ENCODE measurements around the gene SPDYE18.
"Not testable (repeated sequence)": the region's sequence is repeated elsewhere in the genome, so short reads cannot be mapped to it uniquely, and the experiment has no call there.

Gene SPDYE18

DNA sequence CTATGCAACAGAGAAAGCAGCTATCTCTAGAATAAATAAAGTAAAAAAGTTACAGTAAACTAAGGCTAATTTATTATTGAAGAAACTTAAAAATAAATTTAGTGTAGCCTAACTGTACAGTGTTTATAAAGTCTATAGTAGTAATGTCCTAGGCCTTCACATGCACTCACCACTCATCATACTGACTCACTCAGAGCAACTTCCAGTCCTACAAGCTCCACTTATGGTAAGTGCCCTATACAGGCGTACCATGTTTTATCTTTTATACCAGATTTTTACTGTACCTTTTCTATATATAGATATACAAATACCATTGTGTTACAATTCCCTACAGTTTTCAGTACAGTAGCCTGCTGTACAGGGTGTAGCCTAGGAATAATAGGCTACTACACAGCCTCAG is 19.8 kb upstream of the SPDYE18 start:
- not testable (repeated sequence) for H3K27ac ChIP-seq (ENCODE audit: low read depth, low read length); H3K36me3 ChIP-seq (ENCODE audit: low read length); H3K27me3 ChIP-seq (ENCODE audit: low read length)

DNA sequence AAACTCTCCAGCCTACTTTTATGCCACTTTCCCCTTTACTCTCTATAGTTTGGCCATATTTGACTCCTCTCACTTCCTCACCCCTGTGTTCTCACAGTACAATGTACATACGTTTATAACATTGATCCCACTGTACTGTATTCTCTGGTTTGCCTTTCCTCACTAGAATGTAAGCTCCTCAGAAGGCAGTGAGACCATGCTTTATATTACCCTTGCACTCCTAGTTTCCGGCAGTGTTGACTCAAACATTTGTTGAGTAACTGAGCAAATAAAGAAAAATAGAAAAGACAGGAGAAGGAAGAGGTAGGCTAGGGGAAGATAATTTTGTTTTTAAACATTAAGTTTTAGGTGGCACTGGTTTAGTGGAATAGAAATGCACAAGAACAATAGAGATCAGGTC is 17.9 kb upstream of the SPDYE18 start:
- H3F3A ChIP-seq (ENCODE audit: insufficient read depth); H3K27ac ChIP-seq (ENCODE audit: low read depth, low read length); H3K4me2 ChIP-seq (ENCODE audit: low read depth, low read length, poor library complexity, severe bottlenecking); H3K27me3 ChIP-seq (ENCODE audit: low read length); H3K79me2 ChIP-seq (ENCODE audit: insufficient read depth, low read length); H3K36me3 ChIP-seq (ENCODE audit: low read length); H3K9ac ChIP-seq (ENCODE audit: low read length); H4K20me1 ChIP-seq (ENCODE audit: low read depth, low read length); H3K4me3 ChIP-seq (ENCODE audit: insufficient read depth, low read length, poor library complexity, severe bottlenecking); H3K9me2 ChIP-seq (replicated peaks; ENCODE audit: insufficient read depth, low read length); H3K9me3 ChIP-seq (ENCODE audit: insufficient read depth, low read length); H2AFZ ChIP-seq (ENCODE audit: low read depth, low read length, severe bottlenecking): not testable (repeated sequence)

More for the DNA sequence above, 19.8 kb upstream of the SPDYE18 start:
- not testable (repeated sequence) for H3K9me3 ChIP-seq (ENCODE audit: insufficient read depth, low read length); H3F3A ChIP-seq (ENCODE audit: insufficient read depth); H3K4me3 ChIP-seq (ENCODE audit: insufficient read depth, low read length, poor library complexity, severe bottlenecking); H3K9me2 ChIP-seq (replicated peaks; ENCODE audit: insufficient read depth, low read length); H2AFZ ChIP-seq (ENCODE audit: low read depth, low read length, severe bottlenecking); H3K79me2 ChIP-seq (ENCODE audit: insufficient read depth, low read length); H3K9ac ChIP-seq (ENCODE audit: low read length); H3K4me2 ChIP-seq (ENCODE audit: low read depth, low read length, poor library complexity, severe bottlenecking); H4K20me1 ChIP-seq (ENCODE audit: low read depth, low read length)

DNA sequence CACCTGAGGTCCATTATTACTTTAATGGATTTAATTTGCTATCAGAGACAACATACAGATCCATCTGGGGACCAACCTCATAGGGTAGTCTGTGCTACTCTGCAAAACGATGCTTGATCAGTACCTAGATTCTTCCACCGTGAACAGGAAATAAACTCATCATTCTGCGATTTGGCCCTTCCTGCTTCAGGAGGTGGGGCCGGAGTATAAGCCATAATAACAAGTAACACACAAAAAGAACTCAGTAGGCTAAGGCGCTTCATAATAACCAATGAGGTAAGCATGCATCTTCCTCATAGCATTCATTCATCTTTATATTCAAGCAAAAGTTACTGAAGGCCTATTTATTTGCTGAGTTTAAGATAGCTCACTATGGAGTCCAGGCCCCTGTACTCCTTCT is 17.3 kb upstream of the SPDYE18 start:
- not testable (repeated sequence) for H3K27me3 ChIP-seq (ENCODE audit: low read length); H3K9ac ChIP-seq (ENCODE audit: low read length); H2AFZ ChIP-seq (ENCODE audit: low read depth, low read length, severe bottlenecking); H3K4me3 ChIP-seq (ENCODE audit: insufficient read depth, low read length, poor library complexity, severe bottlenecking); H3K9me2 ChIP-seq (replicated peaks; ENCODE audit: insufficient read depth, low read length); H3K9me3 ChIP-seq (ENCODE audit: insufficient read depth, low read length); H3K36me3 ChIP-seq (ENCODE audit: low read length); H3K27ac ChIP-seq (ENCODE audit: low read depth, low read length); H3K4me2 ChIP-seq (ENCODE audit: low read depth, low read length, poor library complexity, severe bottlenecking); H4K20me1 ChIP-seq (ENCODE audit: low read depth, low read length); H3F3A ChIP-seq (ENCODE audit: insufficient read depth); H3K79me2 ChIP-seq (ENCODE audit: insufficient read depth, low read length)

DNA sequence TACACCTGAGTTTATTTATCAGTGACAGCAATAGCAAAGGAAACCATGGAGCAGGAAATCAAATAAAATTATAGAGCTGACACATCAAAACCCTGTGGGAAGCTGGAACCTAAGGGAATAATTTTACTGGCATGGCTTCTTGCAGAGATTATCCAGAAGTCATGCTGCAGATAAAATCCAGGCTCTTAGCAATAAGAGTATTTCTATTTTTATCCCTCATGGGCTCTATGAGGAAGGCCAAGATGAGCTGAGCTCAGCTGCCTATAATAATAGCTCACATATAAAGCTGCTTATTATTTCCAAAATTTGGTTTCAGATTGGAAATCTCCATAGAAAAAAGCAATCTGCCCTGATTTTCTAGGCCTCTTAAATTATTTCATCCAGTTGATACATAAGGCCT is 16.8 kb upstream of the SPDYE18 start:
- H3K36me3 ChIP-seq (ENCODE audit: low read length); H3K4me2 ChIP-seq (ENCODE audit: low read depth, low read length, poor library complexity, severe bottlenecking); H3K27ac ChIP-seq (ENCODE audit: low read depth, low read length); H3K9ac ChIP-seq (ENCODE audit: low read length); H4K20me1 ChIP-seq (ENCODE audit: low read depth, low read length); H3K27me3 ChIP-seq (ENCODE audit: low read length); H3K79me2 ChIP-seq (ENCODE audit: insufficient read depth, low read length); H3K4me3 ChIP-seq (ENCODE audit: insufficient read depth, low read length, poor library complexity, severe bottlenecking); H3F3A ChIP-seq (ENCODE audit: insufficient read depth); H2AFZ ChIP-seq (ENCODE audit: low read depth, low read length, severe bottlenecking); H3K9me3 ChIP-seq (ENCODE audit: insufficient read depth, low read length); H3K9me2 ChIP-seq (replicated peaks; ENCODE audit: insufficient read depth, low read length): not testable (repeated sequence)

DNA sequence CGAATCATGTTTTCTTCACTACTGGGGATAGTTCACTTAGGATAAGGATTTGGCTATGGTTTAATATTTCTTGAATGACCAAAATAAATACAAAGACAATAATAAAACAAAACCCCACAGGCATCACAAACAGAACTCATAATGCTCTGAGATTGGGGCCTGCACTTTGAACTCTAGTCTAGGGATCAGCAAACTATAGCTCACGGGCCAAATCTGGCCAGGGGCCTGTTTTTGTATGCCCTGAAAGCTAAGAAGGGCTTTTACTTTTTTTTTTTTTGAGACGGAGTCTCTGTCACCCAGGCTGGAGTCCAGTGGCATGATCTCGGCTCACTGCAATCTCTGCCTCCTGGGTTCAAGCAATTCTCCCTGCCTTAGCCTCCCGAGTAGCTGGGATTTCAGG is 14.7 kb upstream of the SPDYE18 start:
- not testable (repeated sequence) for H3K79me2 ChIP-seq (ENCODE audit: insufficient read depth, low read length); H3K9me3 ChIP-seq (ENCODE audit: insufficient read depth, low read length); H3K9ac ChIP-seq (ENCODE audit: low read length); H2AFZ ChIP-seq (ENCODE audit: low read depth, low read length, severe bottlenecking); H4K20me1 ChIP-seq (ENCODE audit: low read depth, low read length); H3K27me3 ChIP-seq (ENCODE audit: low read length); H3K4me2 ChIP-seq (ENCODE audit: low read depth, low read length, poor library complexity, severe bottlenecking); H3K27ac ChIP-seq (ENCODE audit: low read depth, low read length); H3K9me2 ChIP-seq (replicated peaks; ENCODE audit: insufficient read depth, low read length); H3K4me3 ChIP-seq (ENCODE audit: insufficient read depth, low read length, poor library complexity, severe bottlenecking); H3F3A ChIP-seq (ENCODE audit: insufficient read depth); H3K36me3 ChIP-seq (ENCODE audit: low read length)

- not testable (repeated sequence) for H3F3A ChIP-seq (ENCODE audit: insufficient read depth); H2AFZ ChIP-seq (ENCODE audit: low read depth, low read length, severe bottlenecking)
Observed at GRCh38 chr7:77074786-77075396, 12.5 kb upstream of the SPDYE18 start.

GRCh38 chr7:77071108-77071507 is 8.8 kb upstream of the SPDYE18 start:
- H3K36me3 ChIP-seq (ENCODE audit: low read length); H2AFZ ChIP-seq (ENCODE audit: low read depth, low read length, severe bottlenecking); H3K9ac ChIP-seq (ENCODE audit: low read length); H4K20me1 ChIP-seq (ENCODE audit: low read depth, low read length); H3K27ac ChIP-seq (ENCODE audit: low read depth, low read length); H3K9me3 ChIP-seq (ENCODE audit: insufficient read depth, low read length); H3K4me2 ChIP-seq (ENCODE audit: low read depth, low read length, poor library complexity, severe bottlenecking); H3K9me2 ChIP-seq (replicated peaks; ENCODE audit: insufficient read depth, low read length); H3K4me3 ChIP-seq (ENCODE audit: insufficient read depth, low read length, poor library complexity, severe bottlenecking); H3K27me3 ChIP-seq (ENCODE audit: low read length); H3K79me2 ChIP-seq (ENCODE audit: insufficient read depth, low read length); H3F3A ChIP-seq (ENCODE audit: insufficient read depth): not testable (repeated sequence)

More at GRCh38 chr7:77074786-77075396, 12.5 kb upstream of the SPDYE18 start:
- H3K79me2 ChIP-seq (ENCODE audit: insufficient read depth, low read length); H3K27me3 ChIP-seq (ENCODE audit: low read length); H3K9ac ChIP-seq (ENCODE audit: low read length); H4K20me1 ChIP-seq (ENCODE audit: low read depth, low read length); H3K27ac ChIP-seq (ENCODE audit: low read depth, low read length); H3K4me3 ChIP-seq (ENCODE audit: insufficient read depth, low read length, poor library complexity, severe bottlenecking); H3K9me3 ChIP-seq (ENCODE audit: insufficient read depth, low read length); H3K9me2 ChIP-seq (replicated peaks; ENCODE audit: insufficient read depth, low read length); H3K36me3 ChIP-seq (ENCODE audit: low read length); H3K4me2 ChIP-seq (ENCODE audit: low read depth, low read length, poor library complexity, severe bottlenecking): not testable (repeated sequence)

DNA sequence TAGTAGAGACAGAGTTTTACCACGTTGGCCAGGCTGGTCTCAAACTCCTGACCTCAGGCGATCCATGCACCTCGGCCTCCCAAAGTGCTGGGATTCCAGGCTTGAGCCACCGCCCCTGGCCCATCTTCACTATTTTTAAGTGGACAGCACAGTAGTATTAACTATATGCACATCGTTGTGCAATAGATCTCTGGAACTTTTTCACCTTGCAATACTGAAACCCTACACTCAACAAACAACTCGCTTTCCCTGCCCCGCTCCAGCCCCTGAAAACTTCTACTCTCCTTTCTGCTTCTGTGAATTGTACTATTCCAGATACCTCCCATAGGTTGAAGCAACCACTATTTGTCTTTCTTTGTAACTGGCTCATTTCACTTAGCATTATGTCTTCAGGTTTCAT is 3.5 kb upstream of the SPDYE18 start:
- not testable (repeated sequence) for H3K9ac ChIP-seq (ENCODE audit: low read length); H2AFZ ChIP-seq (ENCODE audit: low read depth, low read length, severe bottlenecking); H3K79me2 ChIP-seq (ENCODE audit: insufficient read depth, low read length); H3K4me3 ChIP-seq (ENCODE audit: insufficient read depth, low read length, poor library complexity, severe bottlenecking); H4K20me1 ChIP-seq (ENCODE audit: low read depth, low read length); H3K4me2 ChIP-seq (ENCODE audit: low read depth, low read length, poor library complexity, severe bottlenecking); H3K27me3 ChIP-seq (ENCODE audit: low read length); H3K9me3 ChIP-seq (ENCODE audit: insufficient read depth, low read length); H3F3A ChIP-seq (ENCODE audit: insufficient read depth); H3K36me3 ChIP-seq (ENCODE audit: low read length); H3K9me2 ChIP-seq (replicated peaks; ENCODE audit: insufficient read depth, low read length); H3K27ac ChIP-seq (ENCODE audit: low read depth, low read length)
